IPS DF 4.7 (cell line): ENCODE data around the gene ANO1.
A peak's percentile ranks its signal among the peaks of the same experiment; 100 is the strongest.
"Not testable (repeated sequence)": the region's sequence is repeated elsewhere in the genome, so short reads cannot be mapped to it uniquely, and the experiment has no call there.

Experiments used
- DNase-seq: peaks from one replicate; pipeline ENCODE4 v3.0.0-alpha.2; 2013; ENCODE audit warnings: low spot score; ENCODE audit errors: extremely low read depth

Gene ANO1

DNA sequence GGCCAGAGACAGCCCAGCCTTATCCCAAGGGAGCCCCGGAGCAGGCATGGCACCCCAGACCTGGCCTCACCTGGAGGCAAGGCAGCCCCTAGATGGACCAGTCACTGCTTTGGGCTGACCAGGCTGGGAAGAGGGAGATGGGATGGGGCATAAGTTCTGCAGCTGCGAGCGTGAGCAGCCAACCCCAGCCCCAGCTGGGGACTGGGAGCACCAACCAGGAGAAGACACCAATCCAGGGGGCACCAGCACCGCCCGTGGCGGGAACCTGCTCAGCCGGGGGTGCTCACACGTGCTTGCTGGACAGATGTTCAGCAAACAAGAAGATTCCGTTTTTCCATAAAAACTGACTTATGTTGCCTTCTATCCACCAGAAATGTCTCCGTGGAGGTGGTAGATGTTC lies 108.8 kb downstream of the ANO1 start:
- DNase-seq, result no peak

DNA sequence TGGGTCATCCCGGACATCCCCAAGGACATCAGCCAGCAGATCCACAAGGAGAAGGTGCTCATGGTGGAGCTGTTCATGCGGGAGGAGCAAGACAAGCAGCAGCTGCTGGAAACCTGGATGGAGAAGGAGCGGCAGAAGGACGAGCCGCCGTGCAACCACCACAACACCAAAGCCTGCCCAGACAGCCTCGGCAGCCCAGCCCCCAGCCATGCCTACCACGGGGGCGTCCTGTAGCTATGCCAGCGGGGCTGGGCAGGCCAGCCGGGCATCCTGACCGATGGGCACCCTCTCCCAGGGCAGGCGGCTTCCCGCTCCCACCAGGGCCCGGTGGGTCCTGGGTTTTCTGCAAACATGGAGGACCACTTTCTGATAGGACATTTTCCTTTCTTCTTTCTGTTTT lies 109.7 kb downstream of the ANO1 start:
- no peak for DNase-seq

DNA sequence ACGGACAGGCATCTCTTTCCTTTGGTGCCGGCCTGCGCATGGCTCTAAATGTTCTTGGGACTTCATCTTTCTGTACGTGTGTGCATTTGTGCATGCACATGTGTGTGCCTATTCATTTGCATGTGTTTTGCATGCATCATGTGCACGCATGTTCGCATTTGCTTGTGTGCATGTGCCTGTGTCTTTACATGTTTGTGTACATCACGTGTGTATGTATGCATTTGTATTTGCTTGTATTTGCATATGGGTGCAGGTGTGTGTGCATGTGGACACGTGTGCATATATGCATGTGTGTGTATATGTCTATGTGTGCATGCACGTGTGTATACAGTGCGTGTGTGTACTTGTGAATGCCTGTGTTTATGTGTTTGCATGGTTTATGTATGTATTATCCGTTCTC lies 111.5 kb downstream of the ANO1 start:
- no peak for DNase-seq

DNA sequence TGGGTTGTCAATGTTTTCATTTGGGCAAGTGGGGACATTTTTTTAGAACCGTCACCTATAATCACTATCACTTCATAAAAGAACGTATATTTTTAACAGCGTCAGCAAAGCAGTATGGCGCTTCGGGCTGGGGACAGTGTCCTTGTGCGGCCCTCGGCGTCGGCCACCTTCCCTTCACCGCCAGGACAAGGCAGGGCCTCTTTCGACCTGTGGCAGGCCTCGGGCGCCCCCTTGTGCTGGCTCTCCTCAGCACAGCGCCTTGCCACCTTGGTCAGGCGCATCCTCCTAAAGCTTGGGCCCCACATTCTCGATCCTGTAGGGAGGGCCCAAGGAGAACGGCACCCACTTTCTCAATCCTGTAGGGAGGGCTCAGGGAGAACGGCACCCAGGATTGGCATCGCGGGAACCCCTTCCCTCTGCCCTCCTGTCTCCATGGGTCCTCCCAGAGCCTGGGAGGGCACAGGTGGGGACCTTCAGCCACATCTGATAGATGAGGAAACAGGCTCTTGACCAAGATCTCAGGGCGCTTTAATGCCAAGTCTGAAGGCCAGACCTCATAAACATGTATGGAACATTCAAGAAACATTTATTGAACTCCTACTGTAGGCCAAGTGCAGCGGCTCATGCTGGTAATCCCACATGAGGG lies 113.5 kb downstream of the ANO1 start:
- no peak for DNase-seq

DNA sequence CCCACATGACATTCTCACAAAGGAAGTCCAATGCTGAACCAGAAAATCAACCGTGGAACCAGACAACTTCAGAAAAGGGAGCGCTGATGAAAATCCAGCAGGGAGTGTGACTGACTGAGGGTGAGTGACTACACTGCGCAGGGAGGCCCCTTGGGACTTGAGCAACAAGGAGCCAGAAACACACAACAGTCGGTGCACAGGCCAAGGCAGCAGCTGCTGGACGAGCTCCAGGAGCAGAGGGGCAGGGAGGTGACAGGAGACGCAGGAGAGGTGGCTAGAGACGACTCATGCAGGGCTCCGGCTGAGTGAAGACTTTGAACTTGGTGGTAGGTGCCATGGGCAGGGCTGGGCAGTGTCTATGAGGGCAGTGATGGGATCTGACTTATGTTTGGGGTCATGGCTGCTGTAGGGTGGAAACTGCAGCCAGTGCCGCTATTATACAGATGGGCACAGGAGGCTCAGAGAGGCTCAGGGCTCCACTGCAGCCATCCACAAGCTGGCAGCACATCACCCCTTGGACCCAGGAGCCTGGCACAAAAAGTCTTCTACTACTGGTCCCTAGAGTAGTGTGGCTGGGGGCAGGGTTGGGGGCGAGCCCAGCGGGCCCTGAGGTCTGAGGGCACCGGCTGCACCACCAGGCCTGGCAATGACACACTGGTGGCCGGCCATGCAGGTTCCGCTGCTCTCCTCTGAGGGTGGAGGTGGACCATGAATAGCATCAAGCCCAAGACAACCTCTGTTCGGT lies 114.7 kb downstream of the ANO1 start:
- no peak for DNase-seq

DNA sequence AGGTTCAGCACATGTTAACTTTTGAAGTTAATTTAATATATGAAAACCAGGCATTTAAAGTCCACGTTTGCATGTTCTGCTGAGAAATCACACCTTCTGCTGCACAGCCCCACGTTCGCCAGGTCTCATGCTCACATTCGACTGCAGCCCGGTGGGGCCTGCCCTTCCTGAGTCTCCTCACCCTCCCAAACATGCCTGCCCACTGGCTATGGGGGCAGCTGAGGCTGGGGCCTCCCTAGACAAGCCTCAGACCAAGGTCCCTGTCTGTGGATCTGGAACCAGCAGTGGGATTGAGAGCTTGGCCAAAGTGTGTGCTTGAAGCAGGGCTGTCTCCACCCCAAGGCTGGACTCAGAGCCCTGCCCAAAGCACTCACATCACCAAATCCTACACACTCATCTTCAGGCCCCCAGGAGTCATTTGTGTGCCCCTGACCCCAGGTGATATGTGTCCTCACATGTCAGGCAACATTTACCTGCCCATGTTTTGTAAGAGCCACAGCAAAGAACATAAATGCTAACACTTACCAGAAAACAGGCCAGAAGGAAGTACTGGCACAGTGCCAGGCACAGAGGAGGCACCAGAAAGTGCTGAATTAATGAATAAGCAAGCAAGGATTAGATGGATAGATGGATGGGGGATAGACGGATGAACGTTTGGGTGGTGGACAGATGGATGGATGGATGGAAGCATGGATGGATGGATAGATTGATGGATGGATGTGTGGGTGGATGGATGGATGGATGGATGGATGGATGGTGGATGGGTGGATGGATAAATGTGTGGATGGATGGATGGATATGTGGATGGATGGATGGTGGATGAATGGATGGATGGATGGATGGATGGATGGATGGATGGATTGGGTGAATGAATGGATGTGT lies 115.5 kb downstream of the ANO1 start:
- DNase-seq, result no peak

DNA sequence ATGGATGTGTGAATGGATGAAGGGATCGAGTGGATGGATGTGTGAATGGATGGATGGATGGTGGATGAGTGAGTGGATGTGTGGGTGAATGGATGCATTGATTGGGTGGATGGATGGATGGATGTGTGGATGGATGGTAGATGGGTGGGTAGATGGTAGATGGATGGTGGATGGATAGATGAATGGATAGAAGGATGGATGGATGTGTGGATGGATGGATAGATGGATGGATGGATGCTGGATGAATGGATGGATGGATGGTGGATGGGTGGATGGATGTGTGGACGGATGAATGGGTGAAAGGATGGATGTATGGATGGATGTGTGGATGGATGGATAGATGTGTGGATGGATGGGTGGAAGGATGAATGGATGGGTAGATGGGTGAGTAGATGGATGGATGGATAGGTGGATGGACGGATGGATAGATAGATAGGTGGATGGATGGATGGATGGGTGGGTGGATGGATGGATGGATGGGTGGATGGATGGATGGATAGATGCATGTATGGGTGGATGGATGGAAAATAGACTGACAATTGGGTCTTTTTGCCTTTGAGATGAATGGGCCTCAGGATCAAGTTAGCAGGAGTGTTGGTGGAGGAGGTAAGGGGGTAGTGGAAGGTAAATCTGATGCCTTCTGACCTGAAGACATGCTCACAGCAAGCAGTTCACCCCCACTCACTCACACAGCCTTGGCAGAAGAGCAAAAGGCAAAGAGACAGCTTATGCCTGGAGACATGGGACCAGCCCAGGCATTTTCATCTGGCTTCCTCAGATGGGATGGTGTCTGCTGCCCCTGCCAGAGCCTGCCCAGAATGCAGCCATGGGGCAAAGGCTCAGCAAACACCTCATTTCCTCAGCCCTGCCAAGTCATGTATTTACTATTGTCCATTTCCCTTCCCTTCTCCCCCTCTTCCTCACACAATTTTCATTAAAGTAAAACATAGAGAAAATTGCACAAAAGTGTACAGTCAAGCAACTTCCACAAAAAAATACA lies 117.0 kb downstream of the ANO1 start:
- DNase-seq, result no peak

DNA sequence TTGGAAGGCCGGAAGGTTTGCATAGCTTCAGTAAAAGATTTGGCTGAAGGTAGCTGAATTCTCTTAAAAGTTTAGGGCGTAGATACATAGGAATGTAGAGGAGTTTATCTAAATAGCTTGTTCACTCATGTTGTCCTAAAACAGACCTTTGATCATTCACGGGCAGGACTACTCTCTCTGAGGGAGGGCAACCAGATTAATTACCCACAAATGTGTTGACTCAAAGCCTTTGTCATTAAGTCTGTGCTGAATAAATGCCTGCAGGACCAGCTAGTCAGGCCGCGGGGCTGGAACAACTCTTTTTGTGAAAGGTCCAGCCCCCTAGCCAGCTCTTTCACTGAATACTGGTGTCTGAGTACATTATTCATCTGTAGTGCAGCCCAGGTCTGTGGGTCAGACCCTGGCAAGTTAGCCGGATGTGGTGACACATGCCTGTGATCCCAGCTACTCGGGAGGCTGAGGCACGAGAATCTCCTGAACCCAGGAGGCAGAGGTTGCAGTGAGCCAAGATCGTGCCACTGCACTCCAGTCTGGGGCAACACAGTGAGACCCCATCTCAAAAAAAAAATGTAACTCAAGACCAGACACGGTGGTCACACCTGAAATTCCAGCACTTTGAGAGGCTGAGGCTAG lies 122.2 kb downstream of the ANO1 start:
- DNase-seq, result no peak

DNA sequence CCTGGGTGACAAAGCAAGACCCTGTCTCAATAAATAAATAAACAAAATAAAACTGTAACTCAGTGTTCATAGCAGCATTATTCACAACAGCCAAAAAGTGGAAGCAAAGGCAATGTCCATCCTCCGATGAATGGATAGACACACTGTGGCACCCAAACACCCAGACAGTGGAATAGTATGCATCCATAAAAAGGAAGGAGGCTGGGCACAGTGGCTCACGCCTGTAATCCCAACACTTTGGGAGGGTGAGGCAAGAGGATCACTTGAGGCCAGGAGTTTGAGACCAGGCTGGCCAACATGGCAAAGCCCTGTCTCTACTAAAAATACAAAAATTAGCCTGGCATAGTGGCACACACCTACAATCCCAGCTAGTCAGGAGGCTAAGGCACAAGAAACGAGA lies 122.9 kb downstream of the ANO1 start:
- not testable (repeated sequence) for DNase-seq

DNA sequence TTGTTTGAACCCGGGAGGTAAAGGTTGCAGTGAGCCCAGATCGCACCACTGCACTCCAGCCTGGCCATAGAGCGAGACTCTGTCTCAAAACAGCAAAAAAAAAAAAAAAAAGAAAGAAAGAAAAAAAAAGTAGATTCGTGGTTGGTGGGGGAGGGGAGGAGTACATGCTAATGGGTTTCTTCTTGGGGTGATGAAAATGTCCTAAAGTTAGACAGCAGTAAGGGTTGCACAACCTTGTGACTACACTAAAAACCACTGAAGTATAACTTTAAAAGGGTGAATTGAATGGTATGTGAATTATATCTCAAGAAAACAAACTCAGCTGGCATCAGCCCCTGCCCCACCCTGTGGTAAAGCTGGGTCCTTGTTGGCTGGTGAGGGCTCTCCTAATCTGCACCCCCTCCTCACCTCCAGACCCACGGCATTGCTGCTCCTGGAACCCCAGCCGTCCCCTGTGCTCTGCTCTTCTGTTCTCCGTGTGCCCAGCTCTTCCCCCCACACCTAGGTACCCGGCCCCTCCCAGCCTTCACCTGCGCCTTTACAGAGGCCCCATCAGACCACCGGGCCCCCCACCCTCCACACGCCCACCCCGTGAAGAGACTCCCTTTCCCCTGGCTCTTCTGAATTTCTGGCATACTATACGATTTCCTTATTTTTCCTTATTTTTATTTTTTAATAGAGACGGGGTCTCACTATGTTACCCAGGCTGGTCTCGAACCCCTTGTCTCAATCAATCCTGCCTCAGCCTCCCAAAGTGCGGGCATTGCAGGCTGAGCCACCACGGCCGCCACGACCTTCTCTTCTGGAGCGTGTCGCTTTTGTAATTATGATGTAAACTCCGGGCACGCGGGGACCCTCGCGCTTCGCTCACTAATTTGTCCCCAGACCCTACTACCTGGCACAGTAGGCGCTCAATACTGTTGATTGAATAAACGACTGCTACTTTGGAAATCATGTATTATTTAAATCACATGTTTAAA lies 124.1 kb downstream of the ANO1 start:
- no peak for DNase-seq

DNA sequence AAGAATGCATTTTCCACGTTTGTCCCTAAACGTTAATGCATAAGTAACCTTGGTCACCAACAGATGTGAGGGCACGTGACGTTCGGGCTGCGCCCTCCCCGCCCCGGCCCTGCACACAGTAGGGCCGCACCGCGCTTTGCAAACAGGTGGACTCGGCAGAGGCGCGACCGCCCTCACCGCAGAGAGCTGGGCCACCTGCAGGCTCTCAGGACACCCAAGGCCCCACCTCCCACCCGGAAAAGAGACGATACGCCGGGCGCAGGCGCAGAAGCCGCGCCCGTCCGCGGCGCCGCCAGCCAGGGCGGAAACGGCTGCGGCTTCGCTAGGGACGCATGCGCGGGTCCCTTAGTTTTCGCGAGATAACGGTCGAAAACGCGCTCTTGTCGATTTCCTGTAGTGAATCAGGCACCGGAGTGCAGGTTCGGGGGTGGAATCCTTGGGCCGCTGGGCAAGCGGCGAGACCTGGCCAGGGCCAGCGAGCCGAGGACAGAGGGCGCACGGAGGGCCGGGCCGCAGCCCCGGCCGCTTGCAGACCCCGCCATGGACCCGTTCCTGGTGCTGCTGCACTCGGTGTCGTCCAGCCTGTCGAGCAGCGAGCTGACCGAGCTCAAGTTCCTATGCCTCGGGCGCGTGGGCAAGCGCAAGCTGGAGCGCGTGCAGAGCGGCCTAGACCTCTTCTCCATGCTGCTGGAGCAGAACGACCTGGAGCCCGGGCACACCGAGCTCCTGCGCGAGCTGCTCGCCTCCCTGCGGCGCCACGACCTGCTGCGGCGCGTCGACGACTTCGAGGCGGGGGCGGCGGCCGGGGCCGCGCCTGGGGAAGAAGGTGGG lies 125.0 kb downstream of the ANO1 start, which contains the start of gene FADD:
Gene FADD (plus strand): TSS at position 377 of the 831 bp plus-strand sequence. CDS start 164 bp downstream, at position 541.
- peak; percentile 62 for DNase-seq

DNA sequence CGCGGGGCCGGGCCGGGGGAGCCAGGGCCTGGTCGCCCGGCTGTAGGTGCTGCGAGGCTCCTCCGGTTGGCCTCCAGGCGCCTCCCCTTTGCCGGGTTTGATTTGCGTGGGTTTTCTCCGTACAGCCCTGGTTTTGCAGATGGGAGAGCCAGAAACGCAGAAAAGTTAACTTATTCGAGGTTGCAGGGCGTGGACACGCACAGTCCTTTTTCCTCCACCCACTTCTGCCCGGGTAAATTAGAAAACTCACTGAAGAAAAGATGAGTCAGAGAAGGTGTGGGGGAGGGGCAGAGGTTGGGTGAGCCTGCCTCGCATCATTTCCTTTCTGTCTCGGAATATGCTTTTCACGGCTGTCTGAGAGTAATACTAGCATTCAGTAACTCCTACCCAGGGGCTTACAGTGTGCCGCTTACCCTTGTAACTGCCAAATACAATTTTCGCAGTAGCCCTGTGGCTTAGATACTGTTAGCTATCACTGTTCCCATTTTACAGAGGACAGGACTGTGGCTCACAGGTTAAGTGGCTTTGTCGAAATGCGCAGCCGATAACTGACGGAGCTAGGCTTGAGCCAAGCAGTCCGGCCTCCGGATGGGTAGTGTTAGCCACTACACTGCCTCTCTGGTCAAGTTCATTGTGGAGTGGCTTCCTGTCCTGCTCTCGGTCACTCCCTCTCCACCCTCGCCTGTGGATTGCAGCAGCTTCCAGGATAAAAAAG lies 125.8 kb downstream of the ANO1 start:
- DNase-seq, result no peak

DNA sequence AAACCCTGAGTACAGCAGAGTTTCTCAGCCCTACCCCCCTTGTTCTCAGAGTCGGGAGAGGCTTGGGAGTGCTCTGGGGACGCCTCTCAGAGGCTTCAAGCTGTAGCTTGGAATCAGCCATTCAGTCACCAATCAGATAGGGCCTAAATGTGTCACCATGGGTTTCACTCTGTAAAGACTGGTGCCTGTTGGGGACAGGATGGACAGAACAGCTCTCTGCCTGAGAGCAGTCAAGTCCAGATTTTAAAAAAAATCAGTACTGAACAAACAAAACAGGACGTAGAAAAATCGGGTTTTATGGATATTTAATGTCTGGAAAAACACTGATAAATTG lies 126.3 kb downstream of the ANO1 start:
- no peak for DNase-seq

DNA sequence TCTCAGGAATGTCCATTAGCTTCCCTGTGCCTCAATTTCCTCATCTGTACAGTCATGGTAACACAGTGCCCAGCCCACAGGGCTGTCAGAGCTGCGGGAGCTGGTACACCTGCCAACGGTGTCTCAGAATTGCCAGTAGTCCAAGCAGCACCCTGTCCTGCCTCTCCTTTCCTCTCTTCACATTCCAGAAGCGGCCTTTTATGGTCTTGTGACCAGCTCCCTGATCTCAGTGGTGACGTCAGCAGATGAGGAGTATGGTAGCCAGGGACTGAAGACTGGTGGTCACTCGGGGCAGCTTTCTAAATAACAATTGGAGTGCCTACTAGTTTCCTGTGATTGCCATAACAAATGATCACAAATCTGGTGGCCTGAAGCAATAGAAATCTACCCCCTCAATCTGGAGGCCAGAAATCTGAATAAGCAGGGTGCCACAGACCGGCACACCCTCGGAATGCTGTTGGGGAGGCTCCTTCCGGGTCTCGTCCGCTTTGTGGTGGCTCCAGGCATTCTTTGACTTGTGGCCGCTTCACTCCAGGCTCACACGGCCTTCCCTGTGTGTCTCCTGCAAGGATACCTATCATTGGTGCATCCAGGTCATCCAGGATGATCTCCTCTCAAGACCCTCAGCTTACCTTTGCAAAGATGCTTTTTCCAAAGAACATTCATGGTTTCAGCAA lies 127.1 kb downstream of the ANO1 start:
- no peak for DNase-seq

DNA sequence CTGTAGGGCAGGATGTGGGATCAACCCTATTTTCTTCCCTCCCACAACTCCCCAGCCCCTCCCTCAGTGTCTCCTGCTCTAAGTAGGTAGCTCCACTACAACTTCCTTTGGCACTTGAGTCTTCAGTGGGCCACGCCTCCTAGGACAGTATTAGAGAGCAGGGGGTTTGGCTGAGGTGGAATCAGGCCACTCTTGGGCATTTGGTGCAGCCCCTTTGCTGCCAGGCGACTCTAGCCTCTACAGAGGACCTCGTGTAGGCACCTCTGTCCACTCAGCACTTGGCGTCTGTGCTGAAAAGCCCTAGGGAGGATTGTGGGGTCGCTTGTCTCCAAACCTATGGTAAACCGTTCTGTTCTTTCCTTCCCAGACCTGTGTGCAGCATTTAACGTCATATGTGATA lies 127.6 kb downstream of the ANO1 start:
- DNase-seq, result no peak

DNA sequence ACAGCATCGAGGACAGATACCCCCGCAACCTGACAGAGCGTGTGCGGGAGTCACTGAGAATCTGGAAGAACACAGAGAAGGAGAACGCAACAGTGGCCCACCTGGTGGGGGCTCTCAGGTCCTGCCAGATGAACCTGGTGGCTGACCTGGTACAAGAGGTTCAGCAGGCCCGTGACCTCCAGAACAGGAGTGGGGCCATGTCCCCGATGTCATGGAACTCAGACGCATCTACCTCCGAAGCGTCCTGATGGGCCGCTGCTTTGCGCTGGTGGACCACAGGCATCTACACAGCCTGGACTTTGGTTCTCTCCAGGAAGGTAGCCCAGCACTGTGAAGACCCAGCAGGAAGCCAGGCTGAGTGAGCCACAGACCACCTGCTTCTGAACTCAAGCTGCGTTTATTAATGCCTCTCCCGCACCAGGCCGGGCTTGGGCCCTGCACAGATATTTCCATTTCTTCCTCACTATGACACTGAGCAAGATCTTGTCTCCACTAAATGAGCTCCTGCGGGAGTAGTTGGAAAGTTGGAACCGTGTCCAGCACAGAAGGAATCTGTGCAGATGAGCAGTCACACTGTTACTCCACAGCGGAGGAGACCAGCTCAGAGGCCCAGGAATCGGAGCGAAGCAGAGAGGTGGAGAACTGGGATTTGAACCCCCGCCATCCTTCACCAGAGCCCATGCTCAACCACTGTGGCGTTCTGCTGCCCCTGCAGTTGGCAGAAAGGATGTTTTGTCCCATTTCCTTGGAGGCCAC lies 128.3 kb downstream of the ANO1 start:
- DNase-seq, result no peak

DNA sequence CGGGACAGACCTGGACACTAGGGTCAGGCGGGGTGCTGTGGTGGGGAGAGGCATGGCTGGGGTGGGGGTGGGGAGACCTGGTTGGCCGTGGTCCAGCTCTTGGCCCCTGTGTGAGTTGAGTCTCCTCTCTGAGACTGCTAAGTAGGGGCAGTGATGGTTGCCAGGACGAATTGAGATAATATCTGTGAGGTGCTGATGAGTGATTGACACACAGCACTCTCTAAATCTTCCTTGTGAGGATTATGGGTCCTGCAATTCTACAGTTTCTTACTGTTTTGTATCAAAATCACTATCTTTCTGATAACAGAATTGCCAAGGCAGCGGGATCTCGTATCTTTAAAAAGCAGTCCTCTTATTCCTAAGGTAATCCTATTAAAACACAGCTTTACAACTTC lies 128.9 kb downstream of the ANO1 start:
- no peak for DNase-seq
